Adipose tissue (tissue), 3 donors: ENCODE measurements around the gene FRMPD4. TPM values are rescaled to one million over a fixed set of nuclear protein-coding genes. Genes with fewer than 3 reads are reported as not detected.
"Not testable (repeated sequence)": the region's sequence is repeated elsewhere in the genome, so short reads cannot be mapped to it uniquely, and the experiment has no call there.

Experiments used
- H3K27ac ChIP-seq: one replicate; pipeline ENCODE4 v1.5.1; 2013; ENCODE audit warnings: low read depth, low read length
- WGBS, 3 donors: extraction: QIAGEN DNeasy Blood & Tissue Kit; methylation state at CpG; one replicate each; pipeline ENCODE4 v1.1.7; 2013; 5-methylcytosine and 5-hydroxymethylcytosine counted together
- polyA plus RNA-seq, 3 donors: library from polyadenylated mRNA; stranded (reverse); fragments of 200-250 nt; gene quantifications; one replicate each; pipeline ENCODE4 v1.2.3, GENCODE V29; 2013
- donor health status: healthy with polysubstance abuse.
- donor health status: Bipolar disorder and iron deficiency.
- donor health status: healthy.

The FRMPD4 gene
- polyA plus RNA-seq: under 1 TPM in 2 of 3 donors, not detected in 1; 0.01 to 0.03 TPM

DNA sequence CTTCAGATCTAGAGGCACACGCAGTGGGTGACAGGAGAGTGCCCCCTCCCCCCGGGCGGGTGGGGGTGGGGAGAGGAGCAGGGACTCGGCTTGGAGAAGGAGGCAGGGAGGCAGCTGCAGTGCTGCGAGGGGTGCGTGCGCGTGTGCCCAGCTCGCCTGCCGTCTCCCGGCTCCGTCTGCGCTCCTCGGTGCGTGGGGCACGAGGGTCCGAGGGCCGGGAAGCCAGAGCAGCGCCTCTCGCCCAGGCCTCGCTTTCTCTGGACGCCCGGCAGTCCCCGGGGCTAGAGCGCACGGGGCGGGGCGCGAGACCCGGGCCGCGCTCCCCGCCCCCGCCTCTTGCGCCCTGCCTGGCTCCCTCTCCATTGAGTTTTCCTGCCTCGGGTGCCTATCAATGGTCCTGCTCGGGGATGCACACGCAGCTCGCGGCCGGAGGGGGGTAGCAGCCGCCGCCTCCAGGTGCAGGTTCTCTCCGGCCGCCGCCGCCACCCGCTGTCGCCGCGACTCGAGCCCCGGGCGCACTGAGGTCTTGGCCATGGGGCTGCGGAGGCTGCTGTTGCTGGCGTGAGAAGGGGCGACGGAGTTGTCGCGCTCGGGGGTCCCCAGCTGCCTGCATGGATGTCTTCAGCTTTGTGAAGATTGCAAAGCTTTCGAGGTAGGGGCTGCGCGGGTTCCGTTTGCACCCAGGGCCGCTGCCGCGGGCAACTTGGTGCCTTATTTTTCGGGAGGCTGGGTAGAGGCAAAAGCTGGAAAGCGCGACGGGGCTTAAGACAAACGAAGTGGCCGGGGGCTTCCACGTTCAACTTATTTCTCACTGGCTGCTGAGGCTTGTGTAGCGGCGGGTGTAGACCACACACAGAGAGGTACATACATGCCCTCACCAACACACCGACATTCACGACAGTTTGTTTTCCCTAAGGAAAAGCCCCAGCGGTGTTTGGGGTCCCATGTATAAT is at the start of gene FRMPD4:
Gene FRMPD4, plus strand, starts transcription at position 113 of the 953 bp plus-strand sequence. Its CDS starts 499 bp downstream, at position 612.
- 4 to 22% (median 5%) methylated on average over 36 to 78 of the region's 80 CpGs for WGBS, 3 donors
- H3K27ac ChIP-seq: no peak within 1 kb of the TSS

DNA sequence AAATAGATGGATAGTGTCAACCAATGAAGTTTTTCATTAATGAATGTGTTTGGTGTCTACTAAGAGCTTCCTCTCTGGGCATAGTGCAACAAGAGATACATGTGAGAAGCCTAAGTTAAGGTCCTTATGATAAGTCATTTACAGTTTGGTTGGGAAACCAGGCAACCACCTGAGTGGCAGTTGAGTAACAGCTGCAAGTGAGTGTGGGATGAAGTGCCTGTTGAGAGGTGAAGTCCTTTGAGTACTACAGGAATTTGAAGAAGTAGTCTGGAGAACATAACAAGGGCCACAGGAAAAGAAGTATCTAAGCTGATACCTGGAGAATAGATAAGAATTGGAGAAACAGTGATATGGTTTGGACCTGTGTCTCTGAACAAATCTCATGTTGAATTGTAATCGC is 48.5 kb upstream of the FRMPD4 start:
- WGBS, 3 donors: 72 to 90% (median 89%) methylated on average over 1 of the region's 1 CpG
- H3K27ac ChIP-seq: no peak overlapping the region

DNA sequence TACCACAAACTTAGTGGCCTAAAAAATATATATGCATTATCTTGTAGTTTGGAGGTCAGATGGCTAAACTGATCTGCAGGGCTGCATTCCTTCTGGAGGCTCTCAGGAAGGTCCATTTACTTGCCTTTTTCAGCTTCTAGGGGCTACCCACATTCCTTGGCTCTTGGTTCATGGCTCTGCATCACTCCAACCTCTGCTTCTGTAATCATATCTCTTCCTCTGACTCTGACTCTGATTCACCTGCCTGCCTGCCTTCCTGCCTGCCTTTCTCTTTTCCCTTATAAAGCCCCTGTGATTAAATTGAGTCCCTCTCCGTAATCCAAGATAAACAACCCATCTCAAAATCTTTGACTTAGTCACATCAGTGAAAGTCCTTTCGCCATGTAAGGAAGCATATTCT is 25.0 kb upstream of the FRMPD4 start:
- 70 to 87% (median 86%) methylated on average over 2 of the region's 2 CpGs for WGBS, 3 donors
- no peak overlapping the region for H3K27ac ChIP-seq

DNA sequence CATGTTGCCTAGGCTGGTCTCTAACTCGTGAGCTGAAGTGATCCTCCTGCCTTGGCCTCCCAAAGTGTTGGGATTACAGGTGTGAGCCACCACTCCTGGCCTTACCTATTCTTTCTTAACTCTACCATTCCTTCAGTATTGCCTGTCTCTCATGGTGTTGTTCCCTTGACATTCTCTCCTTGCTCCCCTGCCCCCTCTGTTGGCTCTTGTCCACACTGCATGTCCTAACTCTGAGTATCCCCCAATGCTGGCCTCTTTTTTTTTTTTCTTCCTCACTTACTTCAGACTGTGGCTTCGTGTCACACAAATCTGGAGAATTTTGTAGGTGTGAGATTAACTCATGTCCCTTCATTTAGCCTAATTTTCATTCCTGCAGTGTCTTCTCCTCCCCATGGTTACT is 22.9 kb upstream of the FRMPD4 start:
- 29 to 44% (median 41%) methylated on average over 2 of the region's 2 CpGs for WGBS, 3 donors

DNA sequence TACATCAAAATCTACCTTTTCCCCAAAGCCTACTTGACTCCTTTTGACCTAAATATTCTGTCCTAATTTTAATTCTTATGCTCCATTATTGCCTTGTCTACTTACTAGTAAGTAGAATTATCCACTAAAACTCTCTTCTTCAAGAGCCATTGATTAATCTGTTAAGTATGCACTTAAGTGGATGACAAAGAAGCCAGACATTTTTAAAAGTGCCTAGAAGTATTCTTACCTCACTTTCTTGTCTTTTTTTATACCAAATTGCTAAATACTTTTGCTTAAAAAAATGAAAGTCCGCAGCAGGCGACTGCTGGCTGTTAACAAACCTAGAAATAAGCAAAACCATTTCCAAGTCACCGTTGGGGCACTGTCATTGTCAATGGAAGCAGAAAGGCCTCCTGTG is 20.1 kb upstream of the FRMPD4 start:
- H3K27ac ChIP-seq: no peak overlapping the region
- 63 to 85% (median 64%) methylated on average over 3 of the region's 3 CpGs for WGBS, 3 donors

More for the DNA sequence above, 22.9 kb upstream of the FRMPD4 start:
- no peak overlapping the region for H3K27ac ChIP-seq

DNA sequence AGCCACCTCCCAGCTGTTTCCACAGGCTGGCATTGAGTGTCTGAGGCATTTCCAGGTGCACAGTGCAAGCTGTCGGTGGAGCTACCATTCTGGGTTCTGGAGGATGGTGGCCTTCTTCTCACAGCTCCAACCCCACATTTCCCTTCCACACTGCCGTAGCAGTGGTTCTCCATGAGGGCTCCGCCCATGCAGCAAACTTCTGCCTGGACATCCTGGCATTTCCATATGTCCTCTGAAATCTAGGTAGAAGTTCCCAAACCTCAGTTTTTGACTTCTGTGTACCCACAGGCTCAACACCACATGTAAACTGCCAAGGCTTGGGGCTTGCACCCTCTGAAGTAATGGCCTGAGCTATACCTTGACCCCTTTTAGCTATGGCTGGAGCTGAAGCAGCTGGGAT is 10.3 kb upstream of the FRMPD4 start:
- WGBS, 3 donors: 85 to 94% (median 93%) methylated on average over 3 of the region's 3 CpGs
- no peak overlapping the region for H3K27ac ChIP-seq

DNA sequence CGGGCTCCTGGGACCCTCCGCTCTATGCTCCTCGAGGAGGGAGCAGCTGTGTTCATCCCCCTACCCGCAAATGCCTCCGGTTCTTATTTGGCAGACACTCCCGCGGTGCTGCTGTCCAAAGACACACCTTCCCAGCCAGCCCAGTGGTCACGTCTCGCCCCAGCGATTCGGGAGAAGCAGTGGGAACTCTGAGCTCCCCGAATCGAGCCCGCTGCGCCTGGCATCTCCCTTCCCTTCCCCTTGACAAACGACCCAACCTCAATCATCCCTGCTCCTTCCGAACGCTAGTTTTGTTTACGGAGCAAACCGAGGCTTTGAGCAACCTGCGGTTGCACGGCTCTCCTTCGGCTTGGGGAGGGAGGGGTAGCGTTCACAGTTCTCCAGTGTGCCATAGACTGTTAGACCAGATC is 317 bp upstream of the FRMPD4 start:
- H3K27ac ChIP-seq: no peak overlapping the region
- 0 to 22% (median 1%) methylated on average over 22 to 24 of the region's 24 CpGs for WGBS, 3 donors

DNA sequence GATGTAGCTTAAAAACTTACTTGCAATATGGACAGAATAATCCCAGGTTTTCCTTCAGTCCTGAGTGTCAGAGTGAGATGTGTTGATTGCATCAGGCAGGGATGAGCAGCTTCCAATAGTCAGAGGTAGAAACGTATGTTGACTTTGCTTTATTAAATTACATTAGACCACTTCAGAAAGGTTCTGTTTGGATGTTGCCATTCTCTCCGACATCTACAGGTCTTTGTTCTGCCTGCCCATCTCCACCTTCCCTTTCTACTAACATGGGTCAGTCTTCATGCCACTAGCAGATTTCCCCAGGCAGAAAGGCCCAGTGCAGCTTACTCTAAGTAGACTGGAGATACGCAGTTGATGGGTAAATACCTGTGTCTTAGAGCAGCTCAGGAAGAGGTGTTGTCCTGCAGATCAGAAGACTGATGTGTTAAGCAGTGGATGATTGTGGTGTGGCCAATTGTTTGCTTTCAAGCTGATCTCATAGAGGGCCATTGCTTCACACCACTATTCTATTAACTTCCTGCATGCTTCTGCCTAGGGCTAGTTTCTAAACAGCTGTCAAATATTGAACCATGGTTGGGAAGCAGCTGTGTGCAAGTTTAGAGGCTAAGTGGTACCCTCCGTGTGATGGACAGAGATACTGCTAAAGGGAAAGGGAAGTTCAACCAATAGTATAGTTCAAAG is 1.8 kb downstream of the FRMPD4 start:
- no peak overlapping the region for H3K27ac ChIP-seq
- 64 to 75% (median 68%) methylated on average over 4 of the region's 4 CpGs for WGBS, 3 donors

DNA sequence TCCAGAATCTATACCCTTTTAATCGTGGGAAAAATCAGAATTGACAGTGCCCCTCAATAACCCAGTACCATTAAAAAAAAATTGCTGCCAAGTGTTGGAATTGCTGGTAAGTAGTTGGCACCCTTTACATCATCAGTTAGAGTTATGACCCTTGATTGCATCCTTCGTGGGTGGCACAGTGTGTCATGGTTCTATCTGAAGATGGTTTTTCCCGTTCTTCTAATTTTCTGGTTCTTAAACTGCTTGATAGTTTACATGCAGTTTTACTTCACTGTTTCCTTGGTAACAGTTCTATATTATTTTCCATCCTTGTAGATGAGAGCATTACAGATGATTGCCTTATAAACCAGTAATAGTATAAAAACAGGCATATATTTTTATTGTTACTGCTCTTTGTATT is 3.2 kb downstream of the FRMPD4 start:
- no peak overlapping the region for H3K27ac ChIP-seq
- 76 to 80% (median 77%) methylated on average over 3 of the region's 3 CpGs for WGBS, 3 donors

DNA sequence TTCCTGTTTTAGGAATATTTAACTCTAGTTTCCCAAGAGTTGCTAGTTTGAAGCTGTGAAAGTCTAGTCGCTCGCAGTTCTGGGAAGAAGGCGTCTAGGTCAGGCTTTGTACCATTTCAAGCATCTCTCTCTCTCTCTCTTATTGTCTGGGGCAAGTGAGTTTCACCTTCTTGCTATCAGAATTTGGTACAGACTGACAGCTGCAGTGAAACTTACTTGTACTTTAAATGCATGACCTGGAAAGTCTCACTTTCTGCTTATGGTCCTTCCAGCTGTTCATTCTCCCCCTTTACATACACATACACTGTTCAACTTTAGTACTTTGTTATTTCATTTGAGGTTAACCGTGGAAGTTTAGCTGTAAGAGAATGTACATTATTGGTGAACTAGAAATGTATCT is 4.4 kb downstream of the FRMPD4 start:
- WGBS, 3 donors: 74 to 85% (median 75%) methylated on average over 4 of the region's 4 CpGs
- H3K27ac ChIP-seq: no peak overlapping the region

DNA sequence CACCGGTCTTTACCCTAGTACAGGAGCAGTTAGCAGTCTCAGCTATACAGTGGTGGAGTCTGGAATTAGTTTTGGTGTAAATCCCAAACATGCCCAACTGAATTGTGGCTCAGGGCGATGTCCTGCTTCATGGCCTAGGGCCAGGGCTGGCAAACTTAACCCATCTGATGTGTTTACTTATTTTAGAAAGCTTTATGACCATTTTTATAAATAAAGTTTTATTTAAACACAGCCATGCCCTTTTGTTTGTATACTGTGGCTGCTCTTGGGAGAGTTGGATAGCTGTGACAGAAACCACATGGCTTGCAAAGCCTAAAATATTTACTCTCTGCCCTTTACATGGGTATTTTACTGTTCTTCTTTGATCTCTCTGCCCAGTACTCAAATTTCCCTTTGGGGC is 7.1 kb downstream of the FRMPD4 start:
- 64 to 81% (median 75%) methylated on average over 2 of the region's 2 CpGs for WGBS, 3 donors
- H3K27ac ChIP-seq: no peak overlapping the region

DNA sequence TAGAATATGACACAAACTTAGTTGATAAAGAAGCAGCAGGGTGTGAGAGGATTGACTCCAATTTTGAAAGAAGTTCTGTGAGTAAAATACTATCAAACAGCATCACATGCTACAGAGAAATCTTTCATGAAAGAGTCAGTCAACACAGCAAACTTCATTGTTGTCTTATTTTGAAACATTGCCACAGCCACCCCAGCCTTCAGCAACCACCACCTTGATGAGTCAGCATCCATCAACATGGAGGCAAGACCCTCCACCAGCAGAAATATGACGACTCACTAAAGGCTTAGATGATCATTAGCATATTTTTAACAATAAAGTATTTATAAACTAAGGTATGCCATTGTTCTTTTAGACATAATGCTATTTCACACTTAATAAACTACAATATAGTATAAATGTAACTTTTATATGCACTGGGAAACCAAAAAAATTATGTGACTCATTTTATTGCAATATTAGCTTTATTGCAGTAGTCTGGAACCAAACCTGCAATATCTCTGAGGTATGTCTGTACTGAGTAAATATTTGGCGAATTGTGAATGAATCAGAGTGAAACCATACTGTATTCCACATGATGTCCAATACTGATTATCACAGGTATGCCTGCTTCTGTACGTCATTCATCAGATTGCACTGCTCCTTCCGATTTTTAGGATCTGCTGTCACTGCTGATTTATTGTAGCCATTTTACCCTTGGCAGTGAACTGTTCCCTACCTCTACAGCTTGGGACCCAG is 11.6 kb downstream of the FRMPD4 start:
- WGBS, 3 donors: 69 to 88% (median 70%) methylated on average over 4 of the region's 4 CpGs
- no peak overlapping the region for H3K27ac ChIP-seq

DNA sequence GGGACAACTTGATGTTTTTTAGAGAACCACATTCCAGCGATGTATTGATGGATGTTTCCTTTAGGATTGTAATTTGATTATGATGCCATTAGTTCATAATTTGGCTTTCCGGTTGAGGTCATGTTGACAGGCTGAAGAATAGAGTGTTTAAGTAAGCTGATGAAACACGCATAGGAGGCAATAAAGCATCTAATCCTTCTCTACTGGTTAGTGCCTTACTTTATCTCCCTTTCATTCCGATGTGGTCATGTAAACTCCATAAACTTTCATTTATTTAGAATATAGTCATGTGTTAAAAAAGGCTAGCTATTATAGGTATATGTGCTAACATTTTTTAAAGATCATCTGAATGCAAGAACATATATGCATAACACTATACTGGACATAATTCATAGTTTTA is 15.0 kb downstream of the FRMPD4 start:
- WGBS, 3 donors: 85 to 89% (median 87%) methylated on average over 4 of the region's 4 CpGs
- H3K27ac ChIP-seq: no peak overlapping the region

DNA sequence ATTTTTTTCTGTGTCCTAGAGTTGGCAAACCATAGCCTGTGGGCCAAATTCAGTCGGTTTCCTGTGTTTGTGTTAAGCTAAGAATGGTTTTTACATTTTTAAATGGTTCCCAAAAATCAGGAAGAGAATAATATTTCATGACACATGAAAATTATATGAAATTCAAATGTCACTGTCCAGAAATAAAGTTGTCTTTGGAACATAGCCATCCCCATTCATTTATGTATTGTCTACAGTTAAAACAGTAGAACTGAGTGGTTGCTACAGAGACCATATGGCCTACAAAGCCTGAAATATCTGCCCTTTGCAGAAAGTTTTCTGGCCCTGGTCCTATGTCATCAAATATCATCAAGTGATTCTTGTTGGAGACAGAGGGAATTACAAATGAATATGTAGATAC is 15.5 kb downstream of the FRMPD4 start:
- no peak overlapping the region for H3K27ac ChIP-seq
- 29 to 37% (median 31%) methylated on average over 1 of the region's 1 CpG for whole genome bisulfite sequencing, 3 donors

DNA sequence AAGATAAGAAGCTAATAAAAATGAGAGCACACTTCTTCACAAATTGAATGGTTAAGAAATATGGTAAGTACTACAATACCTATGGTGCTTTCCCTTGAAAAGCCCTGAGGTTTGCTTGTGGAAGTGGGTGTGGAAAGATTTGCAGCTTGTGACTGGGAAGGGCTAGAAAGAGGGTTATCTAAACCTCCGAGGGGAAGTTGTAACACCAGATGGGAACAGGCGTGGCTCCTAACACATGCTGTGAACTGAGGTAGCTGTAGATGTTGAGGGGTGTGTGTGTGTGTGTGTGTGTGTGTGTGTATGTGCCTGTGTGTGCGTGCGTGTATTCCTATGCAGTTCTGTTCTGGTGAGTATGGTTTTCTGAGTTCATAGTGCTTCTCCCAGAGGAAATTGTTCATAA is 21.5 kb downstream of the FRMPD4 start:
- H3K27ac ChIP-seq: no peak overlapping the region
- 52 to 67% (median 59%) methylated on average over 4 of the region's 4 CpGs for WGBS, 3 donors

DNA sequence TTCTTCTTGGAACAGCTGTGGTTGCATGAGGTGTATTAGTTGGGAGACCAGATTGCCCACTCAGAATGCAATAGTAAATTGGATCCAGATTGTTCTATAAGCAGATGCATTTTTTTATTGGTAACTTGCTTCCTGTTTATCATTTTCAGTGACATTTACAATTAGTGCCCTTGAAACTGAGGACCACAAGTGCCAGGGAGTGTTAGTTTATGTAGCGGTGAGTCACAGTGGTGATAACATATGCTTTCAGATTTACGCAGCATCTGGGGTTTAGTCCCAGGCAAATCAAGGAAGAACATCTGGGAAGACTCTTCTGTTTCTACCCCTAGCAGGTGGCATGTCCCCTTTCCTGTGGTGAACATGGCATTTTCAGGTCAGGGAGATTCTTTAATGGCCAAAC is 24.1 kb downstream of the FRMPD4 start:
- WGBS, 3 donors: 85 to 91% (median 91%) methylated on average over 2 of the region's 2 CpGs

DNA sequence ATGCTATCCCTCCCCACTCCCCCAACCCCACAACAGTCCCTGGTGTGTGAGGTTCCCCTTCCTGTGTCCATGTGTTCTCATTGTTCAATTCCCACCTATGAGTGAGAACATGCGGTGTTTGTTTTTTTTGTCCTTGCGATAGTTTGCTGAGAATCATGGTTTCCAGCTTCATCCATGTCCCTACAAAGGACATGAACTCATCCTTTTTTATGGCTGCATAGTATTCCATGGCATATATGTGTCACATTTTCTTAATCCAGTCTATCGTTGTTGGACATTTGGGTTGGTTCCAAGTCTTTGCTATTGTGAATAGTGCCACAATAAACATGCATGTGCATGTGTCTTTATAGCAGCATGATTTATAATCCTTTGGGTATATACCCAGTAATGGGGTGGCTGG is 25.9 kb downstream of the FRMPD4 start:
- 88 to 94% (median 93%) methylated on average over 3 of the region's 3 CpGs for WGBS, 3 donors

More for the DNA sequence above, 24.1 kb downstream of the FRMPD4 start:
- no peak overlapping the region for H3K27ac ChIP-seq

DNA sequence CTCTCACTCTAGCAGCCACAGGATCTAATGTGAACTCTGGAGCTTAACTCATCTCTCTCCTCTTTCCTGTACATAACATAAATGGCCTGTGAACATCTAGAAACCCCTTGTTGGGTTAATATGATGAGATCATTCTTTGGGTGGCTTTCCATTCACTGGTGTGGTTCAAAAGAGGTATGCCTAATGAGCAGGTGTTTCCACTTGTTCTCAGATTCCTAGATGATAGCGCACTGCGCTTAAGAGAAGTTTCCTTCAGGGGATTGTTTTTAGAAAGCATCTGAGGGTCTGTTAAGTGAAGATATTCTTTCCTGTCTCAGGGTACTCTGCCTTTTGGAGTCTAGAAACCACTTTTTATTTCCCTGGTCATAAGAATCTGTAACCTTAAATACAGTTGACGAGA is 32.5 kb downstream of the FRMPD4 start:
- no peak overlapping the region for H3K27ac ChIP-seq
- 77 to 87% (median 79%) methylated on average over 3 of the region's 3 CpGs for WGBS, 3 donors

More for the DNA sequence above, 25.9 kb downstream of the FRMPD4 start:
- H3K27ac ChIP-seq: not testable (repeated sequence)

DNA sequence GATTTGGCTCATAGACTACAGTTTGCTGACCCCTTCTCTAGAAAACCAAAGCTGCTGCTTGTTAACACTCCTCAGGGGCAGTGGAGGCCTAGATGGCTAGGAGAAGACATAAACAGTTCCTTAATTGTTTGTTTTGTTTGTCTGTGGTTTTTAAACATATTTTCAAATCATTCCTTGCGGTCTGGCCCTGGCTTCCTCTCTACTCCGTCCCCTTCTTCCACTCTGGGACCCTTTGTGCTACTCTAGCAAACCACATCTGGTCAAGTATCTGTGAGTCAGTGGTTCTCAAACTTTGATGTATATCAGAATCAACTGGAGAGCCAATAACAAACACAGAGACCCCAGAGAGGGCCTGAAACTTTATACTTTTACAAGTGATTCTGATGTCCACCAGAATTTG is 36.1 kb downstream of the FRMPD4 start:
- no peak overlapping the region for H3K27ac ChIP-seq
- 33 to 53% (median 53%) methylated on average over 2 of the region's 2 CpGs for WGBS, 3 donors
